Tibial nerve (tissue), 4 donors: ENCODE data around the gene ZNF543.

Experiments used
- EP300 ChIP-seq, 2 donors: sonication (generic); formaldehyde crosslinking; IDR thresholded peaks; one replicate each; pipeline ENCODE4 v1.6.1; 2017; ENCODE audit warnings: antibody characterized with exemption in 2 of 2, mild to moderate bottlenecking in 1 of 2
- POLR2A ChIP-seq, 2 donors: fragments of 450-650 bp; IDR thresholded peaks; one replicate each; pipeline ENCODE4 v1.6.1; 2017; ENCODE audit warnings: antibody characterized with exemption in 2 of 2, mild to moderate bottlenecking in 2 of 2, moderate library complexity in 2 of 2
- TF ChIP-seq, protein P1 (sequence below), 5 experiments: fragments of 200-600 bp in 3 of 5; fragments of 450-650 bp in 2 of 5; sonication (generic) in 3 of 5; IDR thresholded peaks; one replicate each; pipeline ENCODE4 v1.5.1; 2016 to 2019; ENCODE audit warnings: antibody characterized with exemption in 5 of 5, mild to moderate bottlenecking in 3 of 5, moderate library complexity in 2 of 5

DNA sequence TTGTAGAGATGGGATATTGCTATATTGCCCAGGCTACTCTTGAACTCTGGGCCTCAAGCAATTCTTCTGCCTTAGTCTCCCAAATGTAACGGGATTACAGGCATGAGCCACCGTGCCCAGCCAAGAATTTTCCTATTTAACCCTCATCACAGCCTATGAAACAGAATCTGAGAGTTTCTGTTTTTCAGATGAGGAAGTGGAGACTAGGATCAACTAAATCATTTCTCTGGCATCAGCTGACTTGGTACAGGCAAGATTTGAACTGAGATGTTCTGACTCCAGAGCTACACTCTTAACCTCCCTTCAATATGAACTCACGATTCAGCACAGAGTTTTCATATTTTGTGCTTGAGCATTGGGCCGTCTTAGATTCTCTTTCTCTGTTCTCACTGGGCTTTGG, 31.9 kb upstream of the ZNF543 start:
- TF ChIP-seq, protein P1, sequence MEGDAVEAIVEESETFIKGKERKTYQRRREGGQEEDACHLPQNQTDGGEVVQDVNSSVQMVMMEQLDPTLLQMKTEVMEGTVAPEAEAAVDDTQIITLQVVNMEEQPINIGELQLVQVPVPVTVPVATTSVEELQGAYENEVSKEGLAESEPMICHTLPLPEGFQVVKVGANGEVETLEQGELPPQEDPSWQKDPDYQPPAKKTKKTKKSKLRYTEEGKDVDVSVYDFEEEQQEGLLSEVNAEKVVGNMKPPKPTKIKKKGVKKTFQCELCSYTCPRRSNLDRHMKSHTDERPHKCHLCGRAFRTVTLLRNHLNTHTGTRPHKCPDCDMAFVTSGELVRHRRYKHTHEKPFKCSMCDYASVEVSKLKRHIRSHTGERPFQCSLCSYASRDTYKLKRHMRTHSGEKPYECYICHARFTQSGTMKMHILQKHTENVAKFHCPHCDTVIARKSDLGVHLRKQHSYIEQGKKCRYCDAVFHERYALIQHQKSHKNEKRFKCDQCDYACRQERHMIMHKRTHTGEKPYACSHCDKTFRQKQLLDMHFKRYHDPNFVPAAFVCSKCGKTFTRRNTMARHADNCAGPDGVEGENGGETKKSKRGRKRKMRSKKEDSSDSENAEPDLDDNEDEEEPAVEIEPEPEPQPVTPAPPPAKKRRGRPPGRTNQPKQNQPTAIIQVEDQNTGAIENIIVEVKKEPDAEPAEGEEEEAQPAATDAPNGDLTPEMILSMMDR (IDR thresholded peaks at IDR 0.05) = no peak
- TF ChIP-seq POLR2A (IDR thresholded peaks at IDR 0.05) = no peak
- TF ChIP-seq EP300 (IDR thresholded peaks at IDR 0.05) = no peak
